ENCODE results near the gene SIGLEC1. TPM values are rescaled to one million over a fixed set of nuclear protein-coding genes. Genes with fewer than 3 reads are reported as not detected.

Gene SIGLEC1
- total RNA-seq, 1 experiment from 2014 or later: not detected

DNA sequence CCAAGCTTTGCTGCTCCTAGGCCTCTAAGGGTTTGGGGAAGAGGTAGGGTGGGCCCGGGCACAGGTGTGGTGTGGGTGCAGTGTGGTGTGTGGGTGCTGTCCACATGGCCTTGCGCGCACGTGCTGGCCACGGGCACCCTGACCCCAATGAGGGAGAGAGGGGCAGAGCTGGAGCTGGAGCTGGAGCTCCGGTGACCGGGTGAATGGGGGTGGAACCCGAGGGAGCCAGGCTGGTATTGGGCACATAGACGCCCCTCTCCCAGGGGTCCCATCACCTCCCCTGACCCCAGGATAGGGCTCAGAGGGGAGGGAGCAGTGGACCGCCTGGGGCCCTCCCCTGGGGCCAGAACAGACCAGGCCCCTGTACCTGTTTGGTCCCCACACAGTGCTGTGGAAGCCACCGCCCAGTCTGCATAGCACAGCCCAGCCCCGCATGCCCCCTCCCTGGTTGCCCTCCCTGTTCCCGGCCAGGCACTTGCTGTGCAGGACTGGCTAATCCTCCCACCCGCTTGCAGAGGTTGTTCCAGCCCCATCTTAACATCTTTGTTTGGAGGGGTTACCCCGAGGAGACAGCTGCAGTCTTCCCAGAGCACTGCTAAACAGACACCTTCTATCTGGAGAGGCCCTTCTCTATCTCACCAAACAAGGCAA, 31.6 kb downstream of the SIGLEC1 start:
- DNase-seq (ENCODE audit: low spot score): no peak

DNA sequence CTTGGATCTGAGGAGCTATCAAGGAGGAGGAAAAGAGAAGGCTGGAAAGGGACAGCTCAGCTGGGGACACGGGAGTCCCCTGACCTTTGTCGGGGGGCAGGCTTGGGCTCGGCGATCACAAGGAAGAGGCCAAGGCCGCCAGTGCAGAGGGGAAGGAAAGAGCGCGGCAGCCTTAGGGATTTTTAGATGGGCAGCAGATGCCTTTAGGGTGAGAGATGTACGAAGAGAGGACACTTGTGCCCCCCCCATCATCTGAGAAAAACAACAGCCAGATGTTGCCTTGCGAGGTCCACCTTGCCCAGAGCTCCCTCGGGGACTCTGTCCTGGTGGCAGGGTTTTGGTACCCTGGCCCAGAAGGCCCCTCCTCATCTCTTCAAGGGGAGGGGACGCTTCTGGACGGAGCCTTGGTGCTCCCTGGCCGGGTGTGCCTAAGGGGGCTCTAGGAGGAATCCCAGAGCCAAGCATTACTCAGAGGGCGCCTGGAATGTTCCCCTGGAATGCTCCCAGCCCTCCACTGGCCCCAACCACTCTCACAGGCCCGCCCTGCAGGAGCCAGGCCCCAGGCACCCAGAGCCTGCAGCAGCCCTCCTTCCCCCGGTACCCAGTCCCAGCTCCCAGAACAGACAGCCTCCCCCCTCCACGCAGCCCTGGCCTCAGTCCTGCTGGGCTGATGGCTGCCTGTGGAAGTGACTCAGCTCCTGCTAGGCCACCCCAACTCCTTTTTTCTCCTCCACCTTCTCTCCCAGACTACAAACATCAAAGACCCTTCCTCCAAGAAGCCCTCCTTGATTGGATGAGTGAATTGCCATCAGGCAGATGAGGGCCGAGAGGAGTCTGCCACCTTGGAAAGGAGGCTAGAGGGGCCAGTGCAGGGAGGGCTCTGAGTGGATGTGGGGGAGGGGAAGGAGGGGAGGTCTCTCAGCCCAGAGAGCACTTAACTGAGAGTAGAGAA, 32.4 kb downstream of the SIGLEC1 start:
- DNase-seq (ENCODE audit: low spot score): peak; percentile 14

GRCh38 chr20:3678856-3679720, 33.3 kb downstream of the SIGLEC1 start:
- no peak for DNase-seq (ENCODE audit: low spot score)

- no peak for DNase-seq (ENCODE audit: low spot score)
Measured at GRCh38 chr20:3678198-3678597, 34.2 kb downstream of the SIGLEC1 start.

GRCh38 chr20:3677733-3678132, 34.7 kb downstream of the SIGLEC1 start:
- no peak for DNase-seq (ENCODE audit: low spot score)

DNA sequence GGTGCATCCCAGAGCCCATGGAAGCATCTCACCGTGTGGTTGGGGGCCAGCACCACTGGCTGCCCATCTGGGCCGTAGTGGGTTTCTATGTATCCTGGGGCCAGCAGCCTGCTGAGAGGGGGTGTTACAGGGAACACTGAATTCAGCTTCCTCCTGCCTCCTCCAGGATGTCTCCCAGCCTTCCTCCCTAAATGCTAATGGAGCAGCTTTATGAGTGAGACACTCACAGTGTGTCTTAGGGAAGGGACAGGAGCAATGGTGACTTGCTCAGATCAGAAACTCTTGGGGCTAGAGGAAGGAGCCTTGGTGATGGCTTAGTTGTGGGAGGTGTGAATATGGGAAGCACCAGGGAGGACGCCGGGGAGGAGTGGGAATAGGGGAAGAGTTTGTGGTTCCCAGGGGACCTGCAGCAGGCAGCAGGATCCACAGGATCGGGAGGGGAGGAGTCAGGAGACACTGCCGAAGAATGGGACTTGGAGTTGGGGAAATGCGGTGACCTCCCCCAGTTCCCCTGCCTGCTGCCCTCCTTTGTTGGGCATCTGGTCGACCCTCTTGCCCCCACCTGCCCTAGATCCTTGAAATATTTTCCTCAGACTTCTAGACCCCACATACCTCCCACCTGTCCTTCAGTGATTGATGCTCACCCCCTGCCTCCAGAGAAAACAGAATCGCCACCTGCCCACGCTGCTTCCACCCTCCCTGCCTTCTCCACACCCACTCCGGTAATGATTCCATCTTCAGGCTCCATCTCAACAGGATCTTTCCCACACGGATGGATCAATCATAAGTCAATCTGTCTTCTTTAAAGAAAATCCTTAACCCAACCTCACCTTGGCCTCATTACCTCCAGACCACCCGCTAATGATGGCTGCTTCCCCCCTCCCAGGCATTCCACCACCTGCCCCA, 37.2 kb downstream of the SIGLEC1 start:
- DNase-seq (ENCODE audit: low spot score): no peak

DNA sequence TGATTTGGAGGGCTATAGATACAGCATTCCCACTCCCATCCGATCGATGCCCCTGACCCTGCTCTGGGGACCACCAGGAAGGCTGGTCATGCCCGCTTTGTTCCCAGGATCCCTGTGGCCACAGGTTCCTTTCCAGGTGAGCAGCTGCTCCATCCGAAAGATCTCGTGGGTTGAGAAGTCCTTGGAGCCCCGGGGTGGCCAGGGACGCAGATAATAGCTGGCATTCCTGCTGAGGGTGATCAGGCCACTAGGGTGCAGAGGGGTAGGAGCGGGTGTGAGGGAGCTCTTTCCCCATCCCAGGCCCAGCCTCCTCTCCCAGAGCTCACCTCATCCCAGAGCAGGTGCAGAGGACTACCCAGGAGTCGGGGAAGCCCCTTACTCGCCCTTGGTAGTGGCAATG, 38.0 kb downstream of the SIGLEC1 start:
- no peak for DNase-seq (ENCODE audit: low spot score)

DNA sequence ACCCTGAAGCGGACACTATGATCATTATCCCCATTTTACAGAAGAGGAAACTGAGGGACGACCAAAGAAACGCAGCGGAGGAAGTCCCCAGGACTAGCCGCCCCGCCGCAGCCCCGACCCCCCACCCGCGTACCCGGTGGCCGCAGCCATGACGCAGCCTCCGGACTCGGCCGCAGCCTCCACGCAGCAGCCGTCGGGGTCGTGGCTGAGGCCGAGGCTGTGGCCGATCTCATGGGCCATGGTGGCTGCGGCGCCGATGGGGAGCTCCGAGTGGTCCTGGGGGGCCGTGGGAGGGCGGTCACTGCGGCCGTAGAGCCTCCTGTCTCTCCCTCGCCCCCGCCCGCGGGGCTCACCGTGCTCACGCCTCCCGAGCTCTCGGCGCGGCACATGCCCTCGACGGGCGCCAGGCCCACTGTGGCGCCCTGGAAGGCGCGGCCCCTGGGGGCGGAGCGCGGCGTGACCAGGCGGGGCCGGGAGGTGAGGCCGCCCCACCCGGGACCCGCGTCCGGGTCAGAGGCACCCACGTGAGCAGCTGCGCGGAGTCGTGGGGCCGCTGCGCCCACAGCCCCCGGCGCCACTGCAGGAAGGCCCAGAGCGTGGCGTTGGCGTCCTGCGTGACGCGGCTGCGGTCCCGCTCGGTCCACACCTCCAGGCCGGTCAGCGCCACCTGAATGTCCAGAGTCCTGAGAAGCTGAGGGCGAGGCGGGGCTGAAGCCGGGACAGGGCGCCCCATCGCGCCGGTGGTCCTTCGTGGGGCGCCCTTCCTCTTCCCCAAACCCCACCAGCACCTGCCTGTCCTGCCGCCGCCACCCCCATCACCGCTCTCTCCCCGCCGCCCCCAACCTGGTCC, 39.0 kb downstream of the SIGLEC1 start:
- DNase-seq (ENCODE audit: low spot score): no peak

GRCh38 chr20:3672547-3673171, 39.7 kb downstream of the SIGLEC1 start:
- DNase-seq (ENCODE audit: low spot score): no peak

GRCh38 chr20:3671986-3672546, 40.3 kb downstream of the SIGLEC1 start:
- no peak for DNase-seq (ENCODE audit: low spot score)

DNA sequence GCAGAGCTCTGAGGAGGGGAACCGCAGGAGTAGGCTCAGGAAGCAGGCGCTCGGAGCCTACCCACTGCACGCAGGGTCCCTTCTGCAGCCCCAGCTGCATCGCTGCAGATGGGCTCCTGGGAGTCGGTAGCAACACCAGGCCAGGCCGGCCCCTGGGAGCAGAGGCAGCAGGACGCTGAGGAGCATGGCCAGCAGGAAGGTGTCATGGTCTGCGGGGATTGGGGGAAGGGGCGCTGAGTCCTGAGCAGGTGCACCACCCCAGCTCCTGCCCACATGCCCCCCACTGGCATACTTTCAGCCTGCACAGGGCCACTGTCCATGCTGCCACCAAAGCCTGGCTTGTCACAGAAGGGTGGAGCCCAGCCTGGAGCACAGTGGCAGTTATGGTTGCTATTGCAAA, 41.5 kb downstream of the SIGLEC1 start:
- DNase-seq (ENCODE audit: low spot score): no peak

GRCh38 chr20:3670511-3670910, 41.9 kb downstream of the SIGLEC1 start:
- peak; percentile 42 for DNase-seq (ENCODE audit: low spot score)

DNA sequence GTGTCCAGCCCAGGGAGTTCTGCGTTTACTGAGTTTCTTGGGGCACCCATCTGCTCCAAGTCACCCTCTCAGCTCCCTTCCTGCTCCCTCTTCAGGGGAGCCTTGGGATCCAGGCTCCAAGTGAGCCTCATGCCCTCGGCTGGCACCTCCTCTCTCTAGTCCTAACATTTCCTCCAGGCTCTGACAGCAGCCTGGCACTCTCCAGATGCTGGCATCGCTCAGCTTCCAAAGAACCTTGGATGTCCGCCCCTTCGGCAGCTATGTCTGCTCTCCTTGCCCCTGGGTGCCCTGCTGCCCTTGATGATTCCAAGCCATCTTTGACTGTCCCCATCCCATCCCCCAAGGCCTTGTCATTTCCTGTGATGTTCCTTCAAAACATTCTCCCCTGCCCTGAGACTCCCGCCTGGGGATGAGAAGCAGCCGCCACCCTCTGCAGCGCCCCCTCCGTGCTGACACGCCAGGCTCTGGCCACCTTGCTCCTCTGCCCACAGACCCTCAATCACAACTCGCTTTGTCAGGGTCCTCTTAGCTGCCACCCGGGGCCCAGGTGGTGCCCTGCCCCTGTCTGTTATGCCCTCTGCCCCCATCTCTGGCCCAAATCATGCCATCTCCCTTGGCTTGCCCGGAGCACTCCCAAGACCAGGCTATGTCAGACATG, 42.6 kb downstream of the SIGLEC1 start:
- DNase-seq (ENCODE audit: low spot score): peak; percentile 20

DNA sequence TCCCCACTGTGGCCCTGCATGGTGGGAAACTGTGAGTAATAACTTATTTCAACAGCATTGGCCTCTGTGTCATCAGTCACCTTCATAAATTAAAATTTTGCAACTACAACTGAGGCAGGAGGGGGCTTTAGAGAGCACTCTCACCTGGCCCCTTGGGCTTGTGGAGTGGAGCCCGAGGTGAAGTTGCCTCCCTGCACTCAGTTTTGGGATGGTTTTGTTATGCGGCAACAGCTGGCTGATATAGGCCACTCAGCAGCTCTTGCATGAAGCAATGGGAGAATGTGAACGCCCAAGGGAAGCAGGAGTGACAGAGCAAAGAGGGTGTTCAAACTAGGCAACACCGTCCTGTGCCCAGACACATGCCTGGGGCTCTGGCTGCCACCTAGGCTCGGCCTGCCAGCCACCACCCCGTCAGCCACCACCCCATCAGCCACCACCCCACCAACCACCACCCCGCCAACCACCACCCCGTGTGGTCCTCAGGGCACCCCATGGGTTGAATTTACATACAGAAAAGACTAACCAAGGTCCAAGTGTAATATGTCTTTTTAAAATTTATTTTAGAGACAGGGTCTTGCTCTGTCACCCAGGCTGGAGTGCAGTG, 44.9 kb downstream of the SIGLEC1 start:
- no peak for DNase-seq (ENCODE audit: low spot score)

GRCh38 chr20:3663858-3664257, 48.5 kb downstream of the SIGLEC1 start:
- DNase-seq (ENCODE audit: low spot score): no peak

GRCh38 chr20:3663031-3663701, 49.2 kb downstream of the SIGLEC1 start, which contains the start of gene GFRA4:
Gene GFRA4 (minus strand): TSS chr20:3663399. CDS start chr20:3663399, 0 bp downstream.
- DNase-seq (ENCODE audit: low spot score): no peak
